HG03469 (cell line): ENCODE results near the gene LHX1.

Experiments used
- ATAC-seq: cut with Tn5 transposase; IDR thresholded peaks from one replicate; pipeline ENCODE4 v1.9.1; 2021; ENCODE audit warnings: mild to moderate bottlenecking, moderate library complexity, moderate number of reproducible peaks; ENCODE audit not compliant: unreplicated experiment

The LHX1 gene

GRCh38 chr17:36937959-36938565, 787 bp downstream of the LHX1 start:
- ATAC-seq: no peak

- no peak for ATAC-seq
Observed at GRCh38 chr17:36938566-36939051, 1.3 kb downstream of the LHX1 start.

- no peak for ATAC-seq
Observed at GRCh38 chr17:36939052-36939801, 2.0 kb downstream of the LHX1 start.

- no peak for ATAC-seq
Observed at GRCh38 chr17:36939802-36940312, 2.6 kb downstream of the LHX1 start.

GRCh38 chr17:36940313-36941264, 3.3 kb downstream of the LHX1 start:
- ATAC-seq: no peak

- ATAC-seq: no peak
Observed at GRCh38 chr17:36941265-36942010, 4.2 kb downstream of the LHX1 start.

- no peak for ATAC-seq
Observed at GRCh38 chr17:36942019-36942599, 4.8 kb downstream of the LHX1 start.

- no peak for ATAC-seq
Observed at GRCh38 chr17:36942631-36943125, 5.4 kb downstream of the LHX1 start.

- no peak for ATAC-seq
Observed at GRCh38 chr17:36943250-36944191, 6.2 kb downstream of the LHX1 start.

GRCh38 chr17:36944553-36944952, 7.3 kb downstream of the LHX1 start:
- no peak for ATAC-seq

- ATAC-seq: no peak
Observed at GRCh38 chr17:36945140-36945539, 7.9 kb downstream of the LHX1 start.

- ATAC-seq: no peak
Observed at GRCh38 chr17:36945959-36946725, 8.9 kb downstream of the LHX1 start.

GRCh38 chr17:36946726-36947091, 9.4 kb downstream of the LHX1 start:
- no peak for ATAC-seq

GRCh38 chr17:36947922-36948716, 10.8 kb downstream of the LHX1 start:
- no peak for ATAC-seq

- ATAC-seq: peak; percentile 69
Observed at GRCh38 chr17:36948717-36949460, 11.6 kb downstream of the LHX1 start, which contains the start of gene AATF. Gene AATF, plus strand, starts transcription at chr17:36948954. Its CDS starts 172 bp downstream, at chr17:36949126.

GRCh38 chr17:36949461-36949927, 12.2 kb downstream of the LHX1 start:
- no peak for ATAC-seq
